Nucleus accumbens (tissue), 56 donors: ENCODE data around the gene PTMA.
A peak's percentile ranks its signal among the peaks of the same experiment; 100 is the strongest.

Source experiments
- DNase-seq, 56 donors: peaks; one replicate each; lab custom pipeline; 2025; lab: John Stamatoyannopoulos, UW

Gene PTMA

DNA sequence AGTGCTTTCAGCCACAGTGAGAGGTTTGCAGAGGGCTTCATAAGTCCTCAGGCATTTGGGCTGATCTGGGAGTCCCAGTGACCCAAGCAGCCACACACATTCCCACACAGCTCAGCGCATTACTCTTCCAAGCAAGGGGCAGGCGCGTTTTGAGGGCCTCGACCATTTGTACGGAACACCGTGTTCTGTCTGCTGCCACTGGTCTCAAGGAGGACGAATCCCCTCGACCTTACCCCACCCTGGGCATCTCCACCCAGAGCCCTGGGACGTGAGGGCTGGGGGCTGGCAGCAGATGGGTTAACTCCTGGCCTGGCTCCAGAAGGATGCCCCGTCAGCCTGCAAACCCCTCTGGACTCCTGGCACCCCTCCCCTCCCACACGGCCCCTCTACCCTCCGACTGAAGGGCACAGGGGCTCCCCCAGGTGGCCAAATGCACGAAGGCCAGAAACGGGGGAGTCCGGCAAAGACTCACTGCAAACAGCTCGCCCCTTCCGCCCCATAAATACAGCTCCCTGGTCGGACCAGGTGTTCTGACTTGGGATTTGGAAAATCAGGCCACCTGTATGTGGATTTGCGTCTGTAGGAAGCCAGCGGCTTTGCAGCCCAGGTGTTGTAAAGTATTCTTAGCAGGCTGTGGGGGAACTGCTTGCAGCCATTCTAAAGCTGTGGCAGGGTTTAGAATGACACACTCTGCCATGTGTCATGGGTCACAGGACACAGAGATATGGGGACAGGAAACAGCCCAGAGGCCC is 33.6 kb upstream of the PTMA start:
- peak in 45 of 56 donors; percentile 16 to 81 (median 54) for DNase-seq

DNA sequence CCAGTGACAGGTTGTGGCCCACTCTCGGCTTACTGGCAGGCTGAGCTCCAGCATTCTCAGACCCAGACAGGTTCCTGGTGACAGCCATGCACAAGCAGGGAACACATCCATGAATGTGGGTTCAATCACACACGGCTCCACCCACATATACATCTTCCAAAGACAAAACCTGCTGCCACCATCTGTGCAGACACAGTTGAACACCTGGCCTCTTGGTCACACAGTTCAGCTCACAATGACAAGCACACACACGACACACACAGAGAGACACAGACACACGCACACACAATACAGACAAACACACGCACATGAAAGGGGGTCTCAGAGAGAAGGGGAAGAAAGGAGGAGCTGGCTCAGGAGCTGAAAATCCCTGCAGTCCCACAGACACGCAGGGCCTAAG is 32.1 kb upstream of the PTMA start:
- no peak for DNase-seq

DNA sequence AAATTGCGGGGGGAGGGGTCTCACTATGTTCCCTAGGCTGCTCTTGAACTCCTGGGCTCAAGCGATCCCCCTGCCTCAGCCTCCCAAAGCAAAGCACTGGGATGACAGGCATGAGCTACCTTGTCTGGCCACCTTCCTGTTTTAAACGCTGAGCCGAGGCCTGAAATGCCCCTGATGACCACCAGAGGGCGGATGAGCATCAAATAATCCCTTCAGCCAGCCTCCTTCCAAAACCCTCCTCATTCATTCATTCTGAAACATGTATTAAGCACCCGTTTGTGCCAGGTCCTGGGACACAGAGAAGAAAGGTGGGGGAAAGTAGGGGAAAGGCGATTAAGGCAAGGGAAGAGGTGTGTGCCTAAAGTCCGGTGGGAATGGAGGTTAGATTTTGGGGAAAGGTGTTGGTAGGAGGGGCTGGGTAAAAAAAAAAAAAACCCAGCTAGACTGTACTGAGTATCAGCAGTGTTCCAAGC is 30.7 kb upstream of the PTMA start:
- DNase-seq, result peak in 51 of 56 donors; percentile 21 to 90 (median 65)

DNA sequence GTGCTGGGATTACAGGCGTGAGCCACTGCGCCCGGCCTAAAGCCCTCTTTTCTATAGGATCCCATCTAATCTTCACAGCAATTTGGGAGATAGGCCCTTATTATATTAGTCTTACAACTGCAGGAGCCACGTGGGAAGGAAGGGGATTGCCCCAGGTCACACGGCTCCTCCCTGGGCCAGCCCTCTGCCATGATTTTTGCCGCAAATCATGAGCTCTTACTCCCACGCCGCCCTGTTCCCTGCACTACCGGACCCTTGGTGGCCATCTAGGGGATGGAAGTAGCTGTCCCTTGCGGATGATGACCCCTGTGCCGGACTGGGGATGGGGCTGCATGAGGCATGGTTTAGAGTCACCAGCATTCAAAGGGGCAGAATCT is 28.4 kb upstream of the PTMA start:
- no peak for DNase-seq

DNA sequence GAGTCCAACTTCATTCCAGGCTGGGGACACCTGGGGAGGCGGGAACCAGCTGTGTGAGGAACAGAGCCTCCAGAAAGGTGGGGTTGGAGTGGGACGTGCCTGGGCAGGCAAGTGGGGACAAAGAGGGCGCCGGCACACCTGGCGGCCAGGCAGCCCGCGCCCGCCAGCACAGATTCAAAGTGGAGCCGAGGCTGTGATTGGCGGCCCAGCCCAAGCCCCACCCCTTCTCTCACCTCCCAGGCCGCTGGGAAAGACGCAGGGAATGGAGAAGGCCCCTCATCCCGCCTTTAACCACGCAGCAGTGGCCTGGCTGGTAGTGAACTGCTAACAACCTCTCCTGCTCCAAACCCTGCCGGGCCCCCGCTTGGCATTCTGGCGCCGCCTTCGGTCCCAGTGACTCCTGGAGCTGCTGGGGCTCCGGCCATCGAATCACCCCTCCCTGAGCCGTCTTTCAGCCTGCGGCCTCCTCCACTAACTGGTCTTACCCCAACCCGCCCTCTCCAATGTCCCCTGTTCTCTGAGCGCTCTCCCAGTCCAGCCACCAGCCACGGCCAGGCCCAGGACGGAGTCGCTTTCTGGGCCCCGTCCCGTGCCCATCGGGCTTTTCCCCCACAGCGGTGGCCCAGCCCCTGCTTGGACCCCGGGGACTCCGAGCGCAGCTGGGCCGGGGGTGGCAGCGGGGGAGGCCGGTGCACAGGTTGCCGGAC is 27.9 kb upstream of the PTMA start:
- no peak for DNase-seq

DNA sequence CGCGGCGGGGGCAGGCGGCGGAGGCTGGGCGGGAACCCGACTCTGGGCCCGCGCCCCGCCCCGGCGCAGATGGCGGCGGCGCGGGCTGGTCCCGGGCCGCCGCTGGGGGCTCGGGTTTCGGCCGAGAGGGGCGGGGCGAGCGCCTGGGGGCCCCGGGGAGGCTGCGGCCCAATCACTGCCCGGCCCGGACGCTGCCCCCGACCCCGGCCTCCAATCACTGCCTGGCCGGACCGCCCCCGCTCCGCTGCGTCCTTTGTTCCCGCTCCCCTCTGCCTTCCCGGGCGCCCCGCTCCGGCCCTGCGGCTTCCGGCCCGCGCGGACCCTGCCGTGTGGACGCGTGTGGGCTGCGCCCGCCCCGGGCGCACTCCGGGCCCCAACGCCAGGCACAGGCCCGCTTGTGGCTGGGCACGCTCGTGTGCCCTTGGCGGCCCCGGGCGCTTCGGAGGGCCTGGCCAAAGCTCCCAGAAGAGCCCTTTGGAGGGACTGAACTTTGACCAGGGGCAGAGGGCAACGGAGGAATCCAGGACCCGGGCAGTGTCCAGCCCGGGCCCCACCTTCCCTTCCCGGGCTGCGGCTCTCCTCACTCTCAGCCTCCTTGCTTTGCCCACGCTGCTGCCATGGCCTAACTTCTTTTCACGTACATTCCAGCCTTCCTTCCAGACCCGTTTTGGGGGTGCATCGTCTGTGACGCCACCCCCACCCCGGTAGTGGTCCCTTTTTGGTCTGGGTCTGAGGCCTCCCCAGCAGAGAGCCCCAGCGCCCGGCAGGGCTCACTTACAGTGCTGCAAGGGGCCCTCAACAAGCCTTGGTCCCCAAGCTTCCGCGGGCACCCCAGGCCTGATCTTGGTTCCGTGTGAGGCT is 27.1 kb upstream of the PTMA start:
- peak in 53 of 56 donors; percentile 29 to 93 (median 76) for DNase-seq

DNA sequence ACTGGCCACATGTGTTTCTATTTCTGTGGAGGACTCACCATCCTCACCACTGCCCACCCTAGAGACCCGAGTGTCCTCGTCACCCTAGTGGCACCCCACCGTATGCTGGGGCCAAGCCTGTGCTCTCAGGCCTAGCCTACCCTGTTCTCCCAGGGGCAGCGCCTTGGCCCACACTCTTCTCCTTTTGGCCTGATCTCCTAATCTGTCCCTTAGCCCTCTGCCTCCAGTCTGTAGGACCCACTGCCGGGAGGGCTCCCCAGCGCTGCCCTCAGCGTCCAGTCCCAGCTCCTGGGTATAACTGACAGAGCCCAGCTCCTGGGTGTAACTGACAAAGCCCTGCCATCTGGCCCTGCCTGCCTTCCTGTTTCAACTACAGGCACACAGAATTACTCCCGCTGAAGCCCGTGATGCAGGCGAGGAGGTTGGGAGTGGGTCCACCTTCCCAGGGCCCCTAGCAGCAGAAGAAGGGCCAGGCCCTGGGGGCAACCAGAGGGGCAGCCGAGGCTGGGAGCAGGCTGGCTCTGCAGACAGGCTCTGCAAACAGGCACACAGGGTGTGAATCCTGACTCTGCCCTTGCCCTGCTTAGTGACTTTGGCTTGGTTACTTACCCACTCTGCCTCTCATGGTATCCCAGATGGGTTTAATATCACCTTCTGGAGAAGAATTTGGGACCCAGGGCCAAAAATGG is 25.6 kb upstream of the PTMA start:
- DNase-seq, result peak in 8 of 56 donors; percentile 20 to 66 (median 60)

DNA sequence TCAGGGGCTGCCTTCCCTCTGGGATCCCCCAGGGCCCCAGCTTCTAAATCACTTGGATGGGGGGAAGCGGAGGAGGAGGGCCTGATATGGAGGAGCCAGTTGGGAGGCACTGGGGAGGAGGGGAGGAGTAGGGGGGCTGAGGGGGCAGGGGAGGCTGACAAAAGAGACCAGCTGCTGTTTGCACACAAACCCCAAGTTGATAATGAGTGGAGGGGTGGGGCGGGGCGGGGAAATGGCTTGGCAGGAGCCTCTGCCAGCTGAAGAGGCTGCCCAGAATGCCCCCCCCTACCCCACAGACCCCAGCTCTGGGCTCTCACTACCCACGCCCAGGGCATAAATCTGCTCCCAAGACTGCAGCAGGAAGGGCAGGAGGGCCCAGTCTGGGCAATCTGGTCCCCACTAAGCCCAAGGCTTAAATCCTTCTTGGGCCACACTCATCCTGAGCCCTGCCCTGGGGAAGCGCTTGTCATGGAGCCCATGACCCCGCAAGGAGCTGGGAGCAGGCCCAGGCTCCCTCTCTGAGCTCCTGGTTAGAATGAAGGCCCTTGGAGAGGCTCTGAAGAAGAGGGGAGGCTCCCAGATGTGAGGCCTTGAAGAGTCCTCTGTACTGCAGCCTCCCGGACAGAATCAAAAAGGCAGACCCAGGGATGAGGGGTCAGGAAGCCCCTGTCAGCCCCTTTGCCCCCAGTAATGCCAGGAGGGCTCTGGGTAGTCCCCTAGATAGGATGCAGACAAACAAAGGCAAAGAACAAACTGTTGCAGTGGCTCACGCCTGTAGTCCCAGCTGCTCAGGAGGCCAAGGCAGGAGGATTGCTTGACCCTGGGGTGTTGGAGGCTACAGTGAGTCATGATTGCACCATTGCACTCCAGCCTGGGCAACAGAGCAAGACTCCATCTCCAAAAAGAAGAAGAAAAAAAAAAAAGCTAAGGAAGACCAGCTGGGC is 24.8 kb upstream of the PTMA start:
- DNase-seq, result peak in 49 of 56 donors; percentile 22 to 89 (median 69)

DNA sequence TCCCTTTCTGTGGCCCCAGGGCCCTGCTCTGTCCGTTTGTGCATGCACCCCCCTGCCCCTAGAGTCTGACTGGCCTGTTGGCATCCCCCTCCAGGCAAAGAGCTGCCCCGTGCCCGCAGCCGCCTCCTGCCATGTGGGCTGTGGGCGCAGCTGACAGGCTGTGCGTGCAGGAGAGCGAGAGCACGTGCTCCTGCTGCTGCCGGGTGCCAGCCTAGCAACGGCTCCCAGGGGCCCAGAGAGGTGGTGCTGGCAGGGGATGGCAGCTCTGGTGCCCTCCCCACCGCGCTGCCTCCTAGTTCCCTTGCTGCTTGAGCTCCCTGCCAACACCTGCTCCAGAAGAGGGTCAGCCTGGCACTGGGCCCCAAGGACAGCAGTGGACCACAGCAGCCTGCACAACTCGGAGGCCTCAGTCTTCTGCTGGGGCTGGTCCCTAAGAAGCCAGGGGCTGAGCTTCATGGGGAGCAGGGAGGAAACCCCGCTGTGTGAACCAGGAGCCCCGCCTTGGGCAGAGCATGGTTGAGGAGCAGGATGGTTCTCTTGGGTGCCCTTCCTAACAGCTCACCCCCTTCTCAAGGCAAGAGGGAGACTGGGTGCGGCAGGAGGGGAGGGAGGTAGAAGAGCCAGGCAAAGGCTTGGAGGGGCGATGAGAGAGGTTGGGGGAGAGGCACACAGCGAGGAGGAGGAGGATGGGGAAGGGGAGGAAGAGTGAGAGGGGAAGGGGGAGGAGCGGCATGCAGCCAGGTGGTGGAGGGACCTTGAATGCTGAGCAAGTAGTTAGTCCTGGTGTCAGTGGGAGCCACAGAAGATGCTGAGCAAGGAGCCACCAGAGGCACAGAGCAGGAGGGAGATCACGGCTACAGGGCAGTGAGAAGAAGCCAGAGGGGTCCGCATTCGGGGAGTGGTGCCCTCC is 23.8 kb upstream of the PTMA start:
- peak in 55 of 56 donors; percentile 53 to 91 (median 84) for DNase-seq

DNA sequence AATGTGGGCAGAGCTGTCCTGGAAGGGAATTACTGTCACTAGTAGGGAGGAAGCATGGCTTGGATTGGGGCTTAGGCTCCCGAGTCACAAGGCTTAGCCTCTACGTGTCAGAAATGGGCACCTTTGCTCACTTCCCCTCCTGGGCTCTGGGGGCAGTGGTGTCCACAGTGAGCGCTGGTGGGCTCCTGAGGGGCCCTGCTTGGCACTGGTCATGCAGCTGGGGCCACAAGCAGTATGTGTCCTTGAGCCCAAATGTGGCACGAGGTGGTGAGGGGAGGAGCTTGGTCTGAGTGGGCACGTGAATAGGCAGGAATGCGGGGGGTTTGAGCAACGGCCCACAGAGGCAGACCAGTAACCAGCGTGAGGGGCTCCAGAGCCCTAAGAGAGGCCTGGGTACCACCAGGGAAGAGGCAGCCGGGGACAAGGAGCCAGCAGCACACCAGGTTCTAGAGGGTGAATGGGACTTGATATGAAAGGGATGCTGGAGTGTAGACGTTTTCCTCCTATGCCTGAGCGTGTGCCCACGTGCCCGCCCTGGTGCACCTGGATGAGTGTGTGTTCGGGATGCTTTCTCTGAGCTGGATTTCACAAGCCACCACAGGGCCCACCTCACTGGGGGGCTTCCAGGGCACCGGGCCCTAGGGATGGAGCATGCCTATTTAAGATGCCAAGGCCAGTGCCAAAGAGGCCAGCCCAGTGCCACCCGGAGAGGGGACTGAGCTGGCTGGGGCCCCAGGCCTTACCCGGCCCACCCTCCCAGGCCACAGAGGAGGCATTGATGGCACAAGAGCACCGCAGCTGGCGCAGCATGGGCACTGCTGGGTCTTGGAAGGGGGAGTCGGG is 22.8 kb upstream of the PTMA start:
- peak in 54 of 56 donors; percentile 46 to 95 (median 88) for DNase-seq

DNA sequence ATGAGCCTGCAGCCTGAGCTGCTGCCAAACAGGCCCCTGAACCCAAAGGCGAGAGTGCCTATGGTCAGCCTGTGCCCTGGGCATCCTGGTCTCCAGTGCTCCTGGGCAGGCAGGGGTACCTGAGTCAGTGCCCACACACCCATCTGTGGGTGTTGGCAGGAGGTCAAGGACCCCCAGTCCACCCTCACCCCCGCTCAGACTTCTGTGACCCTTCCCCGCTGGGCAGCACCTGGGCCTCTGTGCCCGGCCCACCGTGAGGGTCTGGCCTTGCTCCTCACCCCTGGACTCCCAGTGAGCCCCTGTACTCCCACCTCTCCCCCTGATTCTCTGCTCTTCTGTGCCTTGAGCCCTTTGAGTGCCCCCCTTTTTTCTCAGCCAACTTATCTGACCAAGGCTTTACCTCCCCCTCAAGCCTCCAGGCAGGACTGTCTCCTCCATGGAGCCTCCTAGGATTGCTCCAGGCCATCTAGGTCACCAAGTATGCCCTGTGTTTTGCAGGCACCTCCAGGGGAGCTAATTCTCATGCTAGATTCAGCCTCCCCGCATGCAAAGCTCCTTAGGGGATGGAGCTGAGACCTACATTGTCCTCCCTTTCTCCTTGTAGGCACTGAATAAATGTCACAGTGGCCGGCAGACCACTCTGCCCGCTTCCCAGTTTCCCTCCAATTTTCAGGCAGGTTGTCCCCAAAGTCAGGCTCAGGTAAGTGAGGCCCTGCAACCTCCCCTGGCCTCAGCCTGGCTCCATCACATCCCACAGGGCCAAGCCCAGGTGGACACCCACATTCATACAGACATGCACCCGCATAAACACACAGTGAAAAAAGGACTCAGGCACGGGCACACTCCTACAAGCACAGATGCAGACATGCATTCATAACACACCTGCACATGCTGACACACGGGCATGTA is 21.9 kb upstream of the PTMA start:
- DNase-seq, result peak in 1 of 56 donors; percentile 57

DNA sequence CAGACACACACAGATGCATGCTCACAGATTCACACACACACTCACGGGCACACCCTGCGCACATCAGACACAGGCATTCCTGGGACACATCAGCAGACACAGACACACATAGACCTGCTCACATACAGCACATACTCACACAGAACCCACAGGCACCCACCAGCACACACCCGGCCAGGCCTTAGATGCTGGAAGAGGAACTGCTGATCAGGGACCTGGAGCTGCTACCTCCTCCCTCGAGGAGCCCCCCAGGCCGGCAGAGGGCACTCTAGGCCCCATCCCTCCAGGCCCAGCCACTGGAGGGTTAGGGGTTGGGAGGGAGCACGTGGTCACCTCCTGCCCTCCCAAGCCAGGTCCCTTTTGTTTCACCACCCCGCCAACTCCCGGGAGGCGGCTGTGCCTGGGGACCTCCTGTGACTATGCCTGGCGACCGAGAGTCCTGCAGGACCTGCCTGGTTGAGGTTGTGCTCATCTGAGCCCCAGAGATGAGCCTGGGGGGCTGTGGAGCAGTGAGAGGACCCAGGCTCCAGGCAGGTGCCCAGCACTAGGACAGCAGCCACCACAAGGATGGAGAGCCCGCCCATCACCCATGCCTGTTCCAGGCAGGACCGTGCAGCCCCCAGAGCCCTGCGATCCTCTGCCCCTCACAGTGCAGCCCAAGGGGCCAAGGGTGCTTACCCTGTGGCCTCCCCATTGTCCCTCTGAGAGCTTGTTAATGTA is 21.0 kb upstream of the PTMA start:
- DNase-seq, result peak in 54 of 56 donors; percentile 29 to 90 (median 78)

DNA sequence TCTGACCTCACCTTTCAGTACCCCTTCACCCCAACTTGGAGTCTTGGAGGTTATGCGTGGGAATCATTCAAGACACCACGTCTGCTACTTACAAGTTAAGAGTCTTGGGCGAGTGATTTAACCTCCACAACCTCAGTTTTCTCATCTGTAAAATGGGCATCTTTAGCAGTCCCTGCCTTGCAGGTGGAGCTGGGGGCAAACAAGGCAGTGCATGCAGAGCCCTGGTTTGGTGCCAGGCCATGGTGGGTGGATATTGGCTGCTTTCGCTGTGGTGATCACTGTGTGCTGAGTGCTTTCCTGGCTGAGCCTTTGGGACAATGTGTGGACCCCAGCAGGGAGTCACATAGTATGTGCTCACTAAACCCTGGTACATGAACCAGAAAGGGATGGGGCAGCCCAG is 20.4 kb upstream of the PTMA start:
- no peak for DNase-seq

DNA sequence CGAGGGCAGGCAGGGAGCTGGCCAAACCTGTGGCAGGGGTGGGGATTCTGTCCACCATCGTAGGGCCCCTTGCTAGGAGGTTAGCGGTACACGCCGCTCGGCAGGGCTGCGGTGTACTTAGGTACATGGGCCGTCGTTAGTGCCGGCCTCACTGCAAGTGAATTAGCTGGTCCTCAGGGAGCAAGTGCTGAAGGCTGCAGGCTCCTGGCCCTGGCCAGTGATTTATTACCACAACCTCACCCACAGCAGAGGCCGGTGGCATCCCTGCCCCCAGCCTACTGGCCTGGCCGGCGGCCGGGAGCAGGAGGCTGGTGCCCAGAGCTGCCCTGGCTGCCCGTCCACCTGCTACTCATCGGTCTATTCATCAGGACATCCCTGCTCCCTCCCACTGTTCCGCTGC is 19.6 kb upstream of the PTMA start:
- peak in 5 of 56 donors; percentile 21 to 51 (median 28) for DNase-seq
